ENCODE data around the gene HOXB2. TPM values are rescaled to one million over a fixed set of nuclear protein-coding genes. Genes with fewer than 3 reads are reported as not detected.

HOXB2 gene
- polyA plus RNA-seq, 1 donor from 2014 or later: not detected

DNA sequence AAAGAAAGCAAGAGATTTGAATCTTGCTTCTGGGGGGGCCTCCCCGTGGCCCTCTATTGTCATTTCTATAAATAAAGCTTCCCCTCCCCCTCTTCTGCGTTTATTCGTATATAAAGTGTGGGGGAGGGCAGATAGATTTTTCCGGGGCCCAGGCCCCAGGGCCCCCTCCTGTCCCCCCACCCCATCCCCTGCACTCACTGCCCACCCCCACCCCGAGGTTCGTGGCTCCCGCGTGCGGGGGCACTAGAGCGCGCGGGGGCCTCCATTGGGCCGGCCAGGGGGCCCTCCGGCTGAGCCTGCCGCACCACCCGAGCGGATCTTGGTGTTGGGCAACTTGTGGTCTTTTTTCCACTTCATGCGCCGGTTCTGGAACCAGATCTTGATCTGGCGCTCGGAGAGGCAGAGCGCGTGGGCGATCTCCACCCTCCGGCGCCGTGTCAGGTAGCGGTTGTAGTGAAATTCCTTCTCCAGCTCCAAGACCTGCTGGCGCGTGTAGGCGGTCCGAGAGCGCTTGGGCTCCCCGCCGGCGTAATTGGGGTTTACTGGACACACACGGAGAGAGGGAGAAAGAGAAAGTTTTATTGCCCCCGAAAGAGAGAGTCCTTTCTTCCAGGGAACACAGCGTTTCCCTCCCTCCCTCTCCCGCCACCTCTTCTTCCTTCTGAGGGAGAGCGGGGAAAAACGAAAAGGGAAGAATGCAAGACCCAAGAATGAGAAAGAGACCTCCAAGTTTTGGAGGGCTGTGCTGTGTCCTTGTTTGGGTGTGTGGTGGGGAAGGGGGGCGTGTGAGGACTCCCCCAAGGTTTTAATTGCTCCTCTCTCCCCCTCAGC, 31.8 kb upstream of the HOXB2 start:
- no peak overlapping the region for H3K27ac ChIP-seq (ENCODE audit: low read length)
- no peaks in the 10 kb centered on the region for H3K36me3 ChIP-seq (ENCODE audit: insufficient read depth, low read length)
- H3K9me3 ChIP-seq (ENCODE audit: low read length): no peaks in the 10 kb centered on the region
- TF ChIP-seq MXI1 (conservative IDR thresholded peaks at IDR 0.05; ENCODE audit: poor library complexity, severe bottlenecking) (no peak), RAD21 (conservative IDR thresholded peaks at IDR 0.05) (no peak), SMC3 (conservative IDR thresholded peaks at IDR 0.05; ENCODE audit: poor library complexity) (no peak), POLR2AphosphoS5 (IDR thresholded peaks at IDR 0.05) (peak; percentile 14), EP300 (conservative IDR thresholded peaks at IDR 0.05; ENCODE audit: poor library complexity, severe bottlenecking) (no peak), TAF1 (IDR thresholded peaks at IDR 0.05; ENCODE audit: low read depth) (no peak), EZH2 (IDR thresholded peaks at IDR 0.05; ENCODE audit: borderline replicate concordance, insufficient read depth, low read length, poor library complexity, severe bottlenecking) (peak; percentile 48)
- TF ChIP-seq, protein P1, sequence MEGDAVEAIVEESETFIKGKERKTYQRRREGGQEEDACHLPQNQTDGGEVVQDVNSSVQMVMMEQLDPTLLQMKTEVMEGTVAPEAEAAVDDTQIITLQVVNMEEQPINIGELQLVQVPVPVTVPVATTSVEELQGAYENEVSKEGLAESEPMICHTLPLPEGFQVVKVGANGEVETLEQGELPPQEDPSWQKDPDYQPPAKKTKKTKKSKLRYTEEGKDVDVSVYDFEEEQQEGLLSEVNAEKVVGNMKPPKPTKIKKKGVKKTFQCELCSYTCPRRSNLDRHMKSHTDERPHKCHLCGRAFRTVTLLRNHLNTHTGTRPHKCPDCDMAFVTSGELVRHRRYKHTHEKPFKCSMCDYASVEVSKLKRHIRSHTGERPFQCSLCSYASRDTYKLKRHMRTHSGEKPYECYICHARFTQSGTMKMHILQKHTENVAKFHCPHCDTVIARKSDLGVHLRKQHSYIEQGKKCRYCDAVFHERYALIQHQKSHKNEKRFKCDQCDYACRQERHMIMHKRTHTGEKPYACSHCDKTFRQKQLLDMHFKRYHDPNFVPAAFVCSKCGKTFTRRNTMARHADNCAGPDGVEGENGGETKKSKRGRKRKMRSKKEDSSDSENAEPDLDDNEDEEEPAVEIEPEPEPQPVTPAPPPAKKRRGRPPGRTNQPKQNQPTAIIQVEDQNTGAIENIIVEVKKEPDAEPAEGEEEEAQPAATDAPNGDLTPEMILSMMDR (IDR thresholded peaks at IDR 0.05; ENCODE audit: poor library complexity, severe bottlenecking): no peak
- TF ChIP-seq, protein P2, sequence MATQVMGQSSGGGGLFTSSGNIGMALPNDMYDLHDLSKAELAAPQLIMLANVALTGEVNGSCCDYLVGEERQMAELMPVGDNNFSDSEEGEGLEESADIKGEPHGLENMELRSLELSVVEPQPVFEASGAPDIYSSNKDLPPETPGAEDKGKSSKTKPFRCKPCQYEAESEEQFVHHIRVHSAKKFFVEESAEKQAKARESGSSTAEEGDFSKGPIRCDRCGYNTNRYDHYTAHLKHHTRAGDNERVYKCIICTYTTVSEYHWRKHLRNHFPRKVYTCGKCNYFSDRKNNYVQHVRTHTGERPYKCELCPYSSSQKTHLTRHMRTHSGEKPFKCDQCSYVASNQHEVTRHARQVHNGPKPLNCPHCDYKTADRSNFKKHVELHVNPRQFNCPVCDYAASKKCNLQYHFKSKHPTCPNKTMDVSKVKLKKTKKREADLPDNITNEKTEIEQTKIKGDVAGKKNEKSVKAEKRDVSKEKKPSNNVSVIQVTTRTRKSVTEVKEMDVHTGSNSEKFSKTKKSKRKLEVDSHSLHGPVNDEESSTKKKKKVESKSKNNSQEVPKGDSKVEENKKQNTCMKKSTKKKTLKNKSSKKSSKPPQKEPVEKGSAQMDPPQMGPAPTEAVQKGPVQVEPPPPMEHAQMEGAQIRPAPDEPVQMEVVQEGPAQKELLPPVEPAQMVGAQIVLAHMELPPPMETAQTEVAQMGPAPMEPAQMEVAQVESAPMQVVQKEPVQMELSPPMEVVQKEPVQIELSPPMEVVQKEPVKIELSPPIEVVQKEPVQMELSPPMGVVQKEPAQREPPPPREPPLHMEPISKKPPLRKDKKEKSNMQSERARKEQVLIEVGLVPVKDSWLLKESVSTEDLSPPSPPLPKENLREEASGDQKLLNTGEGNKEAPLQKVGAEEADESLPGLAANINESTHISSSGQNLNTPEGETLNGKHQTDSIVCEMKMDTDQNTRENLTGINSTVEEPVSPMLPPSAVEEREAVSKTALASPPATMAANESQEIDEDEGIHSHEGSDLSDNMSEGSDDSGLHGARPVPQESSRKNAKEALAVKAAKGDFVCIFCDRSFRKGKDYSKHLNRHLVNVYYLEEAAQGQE (IDR thresholded peaks at IDR 0.05; ENCODE audit: borderline replicate concordance): no peak
- no peak overlapping the region for H3K4me2 ChIP-seq (ENCODE audit: low read length)
- H3K4me3 ChIP-seq (ENCODE audit: low read length): no peak overlapping the region
- no peaks in the 10 kb centered on the region for H4K20me1 ChIP-seq (ENCODE audit: insufficient read depth)
- no peaks in the 10 kb centered on the region for H3K9me2 ChIP-seq (ENCODE audit: insufficient read depth, low read length)
- H3K9ac ChIP-seq (ENCODE audit: low read length): no peak overlapping the region
- H3K27me3 ChIP-seq (ENCODE audit: insufficient read depth, low read depth, low read length): peaks cover 98% of the 10 kb centered on the region
- H3K79me2 ChIP-seq (replicated peaks; ENCODE audit: insufficient read depth, low read length): no peaks in the 10 kb centered on the region
- no peak overlapping the region for H2AFZ ChIP-seq (ENCODE audit: low read depth, low read length)
- H3F3A ChIP-seq (ENCODE audit: insufficient read depth, low read length, poor library complexity, severe bottlenecking): no peaks in the 10 kb centered on the region

DNA sequence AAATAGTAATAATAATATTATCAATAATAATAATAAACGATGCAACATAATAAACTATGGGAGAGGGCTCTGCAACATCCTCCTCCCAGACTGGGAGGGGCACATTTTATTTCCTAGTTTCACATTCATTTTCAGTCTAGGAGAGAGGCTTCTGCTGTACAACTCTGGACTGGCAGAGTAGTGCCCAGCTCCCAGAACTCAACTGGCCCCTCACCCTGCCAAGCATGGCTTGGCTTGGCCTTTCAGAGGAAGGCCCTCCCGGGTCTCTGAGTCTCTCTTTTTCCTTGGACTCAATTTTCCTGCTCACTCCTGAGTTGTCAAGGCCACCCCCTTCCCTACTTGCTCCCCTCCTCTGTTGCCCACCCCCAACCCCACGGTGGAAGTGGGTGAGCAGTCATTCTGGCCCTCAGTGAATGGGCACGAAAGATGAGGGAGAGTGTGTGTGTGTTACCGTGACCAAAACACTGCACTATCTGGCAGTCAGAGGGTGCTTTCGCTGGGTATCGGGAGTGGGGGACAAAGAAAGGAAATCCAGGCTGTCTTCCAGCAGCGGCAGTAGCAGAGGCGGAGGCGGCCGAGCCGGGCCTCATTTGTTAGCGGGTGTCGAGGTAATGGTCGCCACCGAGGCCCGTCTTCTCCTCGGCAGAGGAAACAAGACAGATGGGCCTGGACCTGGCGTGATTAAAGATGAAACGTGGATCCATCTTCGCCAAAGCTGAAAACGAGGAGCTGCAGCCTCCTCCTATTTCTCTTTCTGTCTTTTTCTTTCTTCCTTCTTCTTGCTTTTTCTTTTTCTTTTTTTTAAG, 31.0 kb upstream of the HOXB2 start:
- no peak overlapping the region for H3K27ac ChIP-seq (ENCODE audit: low read length)
- H3K9me2 ChIP-seq (ENCODE audit: insufficient read depth, low read length): no peaks in the 10 kb centered on the region
- no peak overlapping the region for H2AFZ ChIP-seq (ENCODE audit: low read depth, low read length)
- H3F3A ChIP-seq (ENCODE audit: insufficient read depth, low read length, poor library complexity, severe bottlenecking): no peaks in the 10 kb centered on the region
- TF ChIP-seq TAF1 (IDR thresholded peaks at IDR 0.05; ENCODE audit: low read depth): no peak
- TF ChIP-seq, protein P2 (IDR thresholded peaks at IDR 0.05; ENCODE audit: borderline replicate concordance): no peak
- TF ChIP-seq, protein P1 (IDR thresholded peaks at IDR 0.05; ENCODE audit: poor library complexity, severe bottlenecking): no peak
- no peak for TF ChIP-seq POLR2AphosphoS5 (IDR thresholded peaks at IDR 0.05)
- TF ChIP-seq MXI1 (conservative IDR thresholded peaks at IDR 0.05; ENCODE audit: poor library complexity, severe bottlenecking): no peak
- TF ChIP-seq SMC3 (conservative IDR thresholded peaks at IDR 0.05; ENCODE audit: poor library complexity): no peak
- TF ChIP-seq EP300 (conservative IDR thresholded peaks at IDR 0.05; ENCODE audit: poor library complexity, severe bottlenecking): no peak
- TF ChIP-seq RAD21 (conservative IDR thresholded peaks at IDR 0.05): no peak
- TF ChIP-seq EZH2 (IDR thresholded peaks at IDR 0.05; ENCODE audit: borderline replicate concordance, insufficient read depth, low read length, poor library complexity, severe bottlenecking): no peak
- H3K36me3 ChIP-seq (ENCODE audit: insufficient read depth, low read length): no peaks in the 10 kb centered on the region
- H3K27me3 ChIP-seq (ENCODE audit: insufficient read depth, low read depth, low read length): peaks cover 98% of the 10 kb centered on the region
- no peaks in the 10 kb centered on the region for H3K79me2 ChIP-seq (replicated peaks; ENCODE audit: insufficient read depth, low read length)
- no peaks in the 10 kb centered on the region for H3K9me3 ChIP-seq (ENCODE audit: low read length)
- H4K20me1 ChIP-seq (ENCODE audit: insufficient read depth): no peaks in the 10 kb centered on the region
- H3K4me2 ChIP-seq (ENCODE audit: low read length): no peak overlapping the region
- no peak overlapping the region for H3K9ac ChIP-seq (ENCODE audit: low read length)
- H3K4me3 ChIP-seq (ENCODE audit: low read length): no peak overlapping the region
